AG04450 (cell line): ENCODE data around the gene SHISAL2B. TPM values are rescaled to one million over a fixed set of nuclear protein-coding genes. Genes with fewer than 3 reads are reported as not detected.
"Not testable (repeated sequence)": the region's sequence is repeated elsewhere in the genome, so short reads cannot be mapped to it uniquely, and the experiment has no call there.

Experiments used
- CTCF ChIA-PET: fragments of 300-600, 350-600 bp; formaldehyde crosslinking; extraction: SDS; loops from one replicate; lab custom pipeline; 2022; ENCODE audit warnings: antibody characterized with exemption, inconsistent platforms; lab: Charles Lee
- POLR2A ChIA-PET: fragments of 350-600 bp; formaldehyde crosslinking; extraction: SDS; loops from one replicate; lab custom pipeline; 2021; ENCODE audit warnings: antibody characterized with exemption, inconsistent platforms; lab: Yijun Ruan, JAX
- DNase-seq: peaks from one replicate; pipeline ENCODE4 v3.0.0-alpha.2; 2011; ENCODE audit warnings: low read depth, low spot score
- H3K27ac ChIP-seq: one replicate; pipeline ENCODE4 v1.5.1; 2012; ENCODE audit warnings: low read depth, low read length, control low read depth
- H3K27me3 ChIP-seq: one replicate; pipeline ENCODE4 v1.6.0; 2012; ENCODE audit warnings: low read length; ENCODE audit not compliant: control insufficient read depth, insufficient read depth
- H3K4me3 ChIP-seq: 2 replicates; pipeline ENCODE4 v1.5.1; 2011; ENCODE audit warnings: mild to moderate bottlenecking, low read depth, low read length, control low read depth
- H3K9me3 ChIP-seq: 2 replicates; pipeline ENCODE4 v1.5.1; 2012; ENCODE audit warnings: low read length; ENCODE audit not compliant: control insufficient read depth, insufficient read depth
- CTCF ChIP-seq: IDR thresholded peaks from 2 replicates; pipeline ENCODE4 v1.5.1; 2011; ENCODE audit warnings: low read depth, low read length, control low read depth, inconsistent platforms
- polyA plus RNA-seq: library from polyadenylated mRNA; depleted of rRNA; stranded (reverse); fragments of >200 nt; gene quantifications from 2 replicates; pipeline ENCODE4 v1.2.3, GENCODE V29; 2011

The SHISAL2B gene
- polyA plus RNA-seq, 1 experiment: not detected

GRCh38 chr5:64707191-64707590 lies 16.9 kb downstream of the SHISAL2B start:
- POLR2A ChIA-PET: no interaction called here
- no peak for TF ChIP-seq CTCF

GRCh38 chr5:64714495-64714894 lies 24.2 kb downstream of the SHISAL2B start:
- H3K27me3 ChIP-seq, DNase-seq, POLR2A ChIA-PET, H3K27ac ChIP-seq, H3K9me3 ChIP-seq, H3K4me3 ChIP-seq, CTCF ChIA-PET: not testable (repeated sequence)

More at GRCh38 chr5:64707191-64707590, 16.9 kb downstream of the SHISAL2B start:
- Histone ChIP-seq H3K27ac (no peak overlapping the region), H3K27me3 (no peaks in the 10 kb centered on the region), H3K4me3 (no peak overlapping the region), H3K9me3 (no peaks in the 10 kb centered on the region)
- CTCF ChIA-PET: no interaction called here
- DNase-seq: no peak

- no peak overlapping the region for H3K27ac ChIP-seq
- TF ChIP-seq CTCF: no peak
- no peaks in the 10 kb centered on the region for H3K9me3 ChIP-seq
- ChIA-PET POLR2A (no interaction called here), CTCF (no interaction called here)
- DNase-seq: no peak
- no peak overlapping the region for H3K4me3 ChIP-seq
- H3K27me3 ChIP-seq: no peaks in the 10 kb centered on the region
Measured at GRCh38 chr5:64722588-64722987, 32.3 kb downstream of the SHISAL2B start.

- POLR2A ChIA-PET: no interaction called here
- TF ChIP-seq CTCF: no peak
- Histone ChIP-seq H3K4me3 (no peak overlapping the region), H3K27ac (no peak overlapping the region), H3K27me3 (no peaks in the 10 kb centered on the region), H3K9me3 (no peaks in the 10 kb centered on the region)
- DNase-seq: no peak
- CTCF ChIA-PET: no interaction called here
Measured at GRCh38 chr5:64727150-64727549, 36.8 kb downstream of the SHISAL2B start.

- Histone ChIP-seq H3K9me3 (no peaks in the 10 kb centered on the region), H3K27ac (no peak overlapping the region), H3K27me3 (no peaks in the 10 kb centered on the region), H3K4me3 (no peak overlapping the region)
- no peak for TF ChIP-seq CTCF
- POLR2A ChIA-PET: no interaction called here
- CTCF ChIA-PET: no interaction called here
- no peak for DNase-seq
Measured at GRCh38 chr5:64742411-64742810, 52.1 kb downstream of the SHISAL2B start.

- no peak for TF ChIP-seq CTCF
- no peak overlapping the region for H3K27ac ChIP-seq
- DNase-seq: no peak
- no peaks in the 10 kb centered on the region for H3K27me3 ChIP-seq
- POLR2A ChIA-PET: no interaction called here
- CTCF ChIA-PET: no interaction called here
- H3K9me3 ChIP-seq: no peaks in the 10 kb centered on the region
- H3K4me3 ChIP-seq: no peak overlapping the region
Measured at GRCh38 chr5:64742821-64743220, 52.5 kb downstream of the SHISAL2B start.
